ENCODE measurements around the gene STX18. TPM values are rescaled to one million over a fixed set of nuclear protein-coding genes. Genes with fewer than 3 reads are reported as not detected.

STX18 gene
- total and polyA plus RNA-seq, 2 donors (not counting 3 experiments of a cell fraction or from before 2014, with no cell fraction given) = 30.7 to 31.2 TPM

DNA sequence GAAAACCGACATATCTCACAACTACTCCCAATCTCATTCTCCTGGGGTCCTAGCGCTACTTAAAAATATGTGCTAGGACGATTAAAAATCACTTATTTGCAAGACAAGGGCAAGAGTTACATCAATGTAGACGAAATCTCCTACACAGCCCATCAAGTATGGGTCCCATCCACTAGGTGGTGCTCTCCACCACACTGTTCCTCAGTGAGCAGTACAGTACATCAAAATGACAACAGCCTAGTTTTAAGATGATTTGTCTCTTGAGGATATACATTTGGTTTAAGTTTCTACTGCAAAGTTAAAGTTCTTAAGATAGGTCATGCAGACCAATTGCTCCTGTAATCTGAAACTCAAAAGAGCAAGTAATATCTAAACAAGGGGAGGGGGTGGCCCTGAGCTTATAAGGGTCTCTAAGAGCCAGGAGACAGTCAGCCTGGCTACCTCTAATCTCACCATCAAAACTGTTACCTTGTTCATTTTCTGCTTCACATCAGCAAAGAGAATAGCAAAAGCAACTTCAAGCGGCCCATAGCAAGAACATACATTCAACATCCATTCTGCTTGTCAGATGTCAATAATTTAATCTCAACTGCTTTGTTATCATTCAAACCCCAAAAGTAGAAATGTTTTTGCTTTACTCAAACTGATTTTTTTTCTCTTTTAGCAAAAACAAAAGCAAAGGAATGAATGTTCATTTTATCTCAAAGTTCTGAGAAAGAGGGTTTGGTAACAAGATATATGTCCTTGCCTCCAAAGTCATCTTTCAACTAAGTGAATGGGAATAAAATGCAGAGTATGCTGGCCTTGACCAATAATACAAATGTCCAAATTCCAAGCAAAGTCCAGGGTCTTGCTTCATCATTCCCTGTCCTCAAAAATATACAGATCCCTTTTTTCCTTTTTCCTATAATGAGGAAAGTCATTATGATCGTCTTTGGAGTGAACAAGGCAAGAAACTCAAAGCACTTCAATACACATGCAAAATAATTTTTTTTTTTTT is 53.1 kb downstream of the STX18 start:
- DNase-seq (ENCODE audit: low read depth, low spot score) (peak; percentile 86), FAIRE-seq (peak; percentile 67)
- Histone ChIP-seq H3K27me3 (ENCODE audit: control insufficient read depth in 2 of 2, insufficient read depth in 2 of 2, low read length in 2 of 2) (no peaks in the 10 kb centered on the region), H3K4me3 (replicated peaks in 1 of 3; ENCODE audit: insufficient read depth in 1 of 3, low read depth in 1 of 3, low read length in 3 of 3) (no peak overlapping the region), H3K4me1 (ENCODE audit: control insufficient read depth, extremely low read depth, insufficient read depth, low read length) (peaks cover 14% of the 10 kb centered on the region), H3K9me3 (replicated peaks; ENCODE audit: control insufficient read depth, insufficient read depth, low read length) (no peaks in the 10 kb centered on the region), H4K20me1 (replicated peaks; ENCODE audit: control insufficient read depth, extremely low read depth, insufficient read depth, low read length) (peaks cover 2% of the 10 kb centered on the region), H3K9ac (replicated peaks; ENCODE audit: extremely low read depth, insufficient read depth, low read length) (no peak overlapping the region), H3K36me3 (ENCODE audit: control insufficient read depth in 2 of 2, extremely low read depth in 1 of 2, insufficient read depth in 2 of 2, low read length in 2 of 2) (no peaks in the 10 kb centered on the region), H3K79me2 (ENCODE audit: control insufficient read depth, insufficient read depth, low read length) (peaks cover 12% of the 10 kb centered on the region), H3K27ac (ENCODE audit: insufficient read depth, low read depth, low read length) (no peak overlapping the region), H3K4me2 (ENCODE audit: insufficient read depth, low read length) (no peak overlapping the region), H2AFZ (ENCODE audit: low read depth, low read length) (no peak overlapping the region), H3K9me1 (replicated peaks; ENCODE audit: control insufficient read depth, extremely low read depth, insufficient read depth, low read length) (no peaks in the 10 kb centered on the region)
- no TSS peak for BruUV-seq (replicated peaks)
- dilution Hi-C loops (cut with MboI; ENCODE audit: extremely low pct_ligation_motif_present, low sequenced_read_pairs) = no loop called here
- CTCF ChIA-PET = interaction anchor here (0.7 to 3.4 kb wide), 20 partner anchors 10 to 497 kb away, joined by 3 to 34 read pairs (median 6); no protein-coding TSS in a partner anchor
- intact Hi-C loops (cut with micrococcal nuclease) = loop anchor here (1.0 to 10.0 kb wide), 8 partner anchors 87 to 656 kb away; no protein-coding TSS in a partner anchor
- TF ChIP-seq, protein P1, sequence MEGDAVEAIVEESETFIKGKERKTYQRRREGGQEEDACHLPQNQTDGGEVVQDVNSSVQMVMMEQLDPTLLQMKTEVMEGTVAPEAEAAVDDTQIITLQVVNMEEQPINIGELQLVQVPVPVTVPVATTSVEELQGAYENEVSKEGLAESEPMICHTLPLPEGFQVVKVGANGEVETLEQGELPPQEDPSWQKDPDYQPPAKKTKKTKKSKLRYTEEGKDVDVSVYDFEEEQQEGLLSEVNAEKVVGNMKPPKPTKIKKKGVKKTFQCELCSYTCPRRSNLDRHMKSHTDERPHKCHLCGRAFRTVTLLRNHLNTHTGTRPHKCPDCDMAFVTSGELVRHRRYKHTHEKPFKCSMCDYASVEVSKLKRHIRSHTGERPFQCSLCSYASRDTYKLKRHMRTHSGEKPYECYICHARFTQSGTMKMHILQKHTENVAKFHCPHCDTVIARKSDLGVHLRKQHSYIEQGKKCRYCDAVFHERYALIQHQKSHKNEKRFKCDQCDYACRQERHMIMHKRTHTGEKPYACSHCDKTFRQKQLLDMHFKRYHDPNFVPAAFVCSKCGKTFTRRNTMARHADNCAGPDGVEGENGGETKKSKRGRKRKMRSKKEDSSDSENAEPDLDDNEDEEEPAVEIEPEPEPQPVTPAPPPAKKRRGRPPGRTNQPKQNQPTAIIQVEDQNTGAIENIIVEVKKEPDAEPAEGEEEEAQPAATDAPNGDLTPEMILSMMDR (IDR thresholded peaks at IDR 0.05; ENCODE audit: extremely low read depth in 1 of 2, insufficient read depth in 1 of 2, low read depth in 1 of 2, low read length in 2 of 2) = peak; percentile 75 to 92
- TF ChIP-seq MAX (IDR thresholded peaks at IDR 0.05; ENCODE audit: insufficient read depth, insufficient read length) = no peak
- POLR2A ChIA-PET = no interaction called here
